AG04449 (cell line): ENCODE results near the gene MARCHF3.

Source experiments
- CTCF ChIA-PET: fragments of 350-600 bp; formaldehyde crosslinking; extraction: SDS; loops from one replicate; lab custom pipeline; 2021; ENCODE audit warnings: antibody characterized with exemption; lab: Yijun Ruan, JAX
- POLR2A ChIA-PET: fragments of 400-600, 350-600 bp; formaldehyde crosslinking; extraction: SDS; loops from one replicate; lab custom pipeline; 2020; ENCODE audit warnings: antibody characterized with exemption, inconsistent platforms; lab: Yijun Ruan, JAX
- DNase-seq: peaks from one replicate; pipeline ENCODE4 v3.0.0-alpha.2; 2010; ENCODE audit warnings: low read depth, low spot score
- H3K4me3 ChIP-seq: 2 replicates; pipeline ENCODE4 v1.5.1; 2011; ENCODE audit warnings: low read depth, mild to moderate bottlenecking, control low read depth, low read length
- TF ChIP-seq, protein P1 (sequence below): IDR thresholded peaks from one replicate; pipeline ENCODE4 v1.5.1; 2011; ENCODE audit warnings: mild to moderate bottlenecking, moderate library complexity, low read length, control low read depth, inconsistent platforms; ENCODE audit not compliant: insufficient read depth; ENCODE audit errors: missing control alignments

Gene MARCHF3

DNA sequence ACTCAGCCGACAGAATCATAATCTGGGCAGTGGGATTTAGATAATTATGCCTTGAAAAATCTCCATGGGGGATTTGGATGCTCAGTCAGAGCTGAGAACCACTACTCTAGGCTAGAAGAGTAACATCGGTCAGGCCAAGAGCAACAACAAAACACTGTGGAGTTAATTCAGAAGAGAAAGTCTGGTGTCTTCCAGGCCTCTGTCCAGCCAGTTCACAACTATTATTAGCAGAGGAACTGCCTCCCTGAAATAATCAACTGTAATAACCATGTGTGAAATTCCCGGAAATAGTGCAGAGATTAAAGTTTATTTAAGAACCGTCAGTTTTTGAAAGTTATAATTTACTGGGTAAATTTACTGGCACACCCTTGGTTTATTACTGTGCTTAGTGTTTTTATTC, 8.2 kb upstream of the MARCHF3 start:
- H3K4me3 ChIP-seq, result no peak overlapping the region
- ChIA-PET CTCF (interaction anchor here (0.7 kb wide), 1 partner anchor 12 kb away, joined by 3 read pairs; no protein-coding TSS in a partner anchor), POLR2A (no interaction called here)
- TF ChIP-seq, protein P1, sequence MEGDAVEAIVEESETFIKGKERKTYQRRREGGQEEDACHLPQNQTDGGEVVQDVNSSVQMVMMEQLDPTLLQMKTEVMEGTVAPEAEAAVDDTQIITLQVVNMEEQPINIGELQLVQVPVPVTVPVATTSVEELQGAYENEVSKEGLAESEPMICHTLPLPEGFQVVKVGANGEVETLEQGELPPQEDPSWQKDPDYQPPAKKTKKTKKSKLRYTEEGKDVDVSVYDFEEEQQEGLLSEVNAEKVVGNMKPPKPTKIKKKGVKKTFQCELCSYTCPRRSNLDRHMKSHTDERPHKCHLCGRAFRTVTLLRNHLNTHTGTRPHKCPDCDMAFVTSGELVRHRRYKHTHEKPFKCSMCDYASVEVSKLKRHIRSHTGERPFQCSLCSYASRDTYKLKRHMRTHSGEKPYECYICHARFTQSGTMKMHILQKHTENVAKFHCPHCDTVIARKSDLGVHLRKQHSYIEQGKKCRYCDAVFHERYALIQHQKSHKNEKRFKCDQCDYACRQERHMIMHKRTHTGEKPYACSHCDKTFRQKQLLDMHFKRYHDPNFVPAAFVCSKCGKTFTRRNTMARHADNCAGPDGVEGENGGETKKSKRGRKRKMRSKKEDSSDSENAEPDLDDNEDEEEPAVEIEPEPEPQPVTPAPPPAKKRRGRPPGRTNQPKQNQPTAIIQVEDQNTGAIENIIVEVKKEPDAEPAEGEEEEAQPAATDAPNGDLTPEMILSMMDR, result no peak
- no peak for DNase-seq

- no peak overlapping the region for H3K4me3 ChIP-seq
- DNase-seq, result no peak
- ChIA-PET POLR2A (no interaction called here), CTCF (interaction anchor here (0.6 to 1.3 kb wide), 3 partner anchors 12 to 230 kb away, joined by 3 read pairs; no protein-coding TSS in a partner anchor)
- TF ChIP-seq, protein P1, result no peak
These were observed 1.5 kb upstream of the MARCHF3 start for GRCh38 chr5:127031863-127032232.

- ChIA-PET POLR2A (no interaction called here), CTCF (interaction anchor here (1.0 to 1.3 kb wide), 5 partner anchors 10 to 194 kb away, joined by 3 to 4 read pairs (median 3); no protein-coding TSS in a partner anchor)
- DNase-seq, result no peak
- TF ChIP-seq, protein P1, result no peak
- peak overlapping the region; percentile 94 for H3K4me3 ChIP-seq
These were observed 947 bp upstream of the MARCHF3 start for GRCh38 chr5:127031147-127031862.

DNA sequence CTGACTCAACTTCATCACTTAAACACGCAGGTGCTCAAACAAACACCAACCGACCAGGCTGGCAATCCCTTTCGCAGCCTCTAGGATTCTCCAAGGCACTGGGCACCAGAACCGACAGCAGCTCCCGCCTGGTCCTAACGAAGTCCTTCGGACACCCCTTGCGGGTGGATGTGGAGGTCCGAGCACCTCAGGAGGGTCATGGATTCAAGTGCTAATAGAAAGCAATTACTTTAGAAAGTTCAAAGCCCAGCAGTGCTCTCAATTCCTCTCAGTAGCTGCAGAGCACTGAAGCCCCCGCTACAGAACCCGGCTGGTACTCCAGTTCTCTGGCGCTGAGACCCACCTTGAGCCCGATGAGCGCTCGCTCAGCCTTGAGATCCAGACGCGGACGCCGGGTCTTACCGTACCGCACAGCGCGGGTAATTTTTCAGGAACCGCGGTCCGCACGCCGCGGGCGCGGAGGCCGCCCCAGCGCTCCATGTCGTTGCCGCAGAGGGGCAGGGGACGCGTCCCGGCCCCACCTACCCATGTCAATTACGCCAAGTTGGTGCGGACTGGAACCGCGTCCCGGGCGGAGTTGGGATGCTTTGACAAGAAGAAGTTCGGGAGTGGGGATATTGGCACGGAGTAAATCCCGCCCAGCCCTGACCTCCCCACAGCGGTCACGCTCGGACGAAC, 638 bp downstream of the MARCHF3 start:
- no peak for DNase-seq
- TF ChIP-seq, protein P1, result peak; percentile 51
- peak overlapping the region; percentile 94 for H3K4me3 ChIP-seq
- ChIA-PET CTCF (interaction anchor here (1.2 to 1.9 kb wide), 6 partner anchors 8 to 192 kb away, joined by 3 to 9 read pairs (median 4); no protein-coding TSS in a partner anchor), POLR2A (no interaction called here)

DNA sequence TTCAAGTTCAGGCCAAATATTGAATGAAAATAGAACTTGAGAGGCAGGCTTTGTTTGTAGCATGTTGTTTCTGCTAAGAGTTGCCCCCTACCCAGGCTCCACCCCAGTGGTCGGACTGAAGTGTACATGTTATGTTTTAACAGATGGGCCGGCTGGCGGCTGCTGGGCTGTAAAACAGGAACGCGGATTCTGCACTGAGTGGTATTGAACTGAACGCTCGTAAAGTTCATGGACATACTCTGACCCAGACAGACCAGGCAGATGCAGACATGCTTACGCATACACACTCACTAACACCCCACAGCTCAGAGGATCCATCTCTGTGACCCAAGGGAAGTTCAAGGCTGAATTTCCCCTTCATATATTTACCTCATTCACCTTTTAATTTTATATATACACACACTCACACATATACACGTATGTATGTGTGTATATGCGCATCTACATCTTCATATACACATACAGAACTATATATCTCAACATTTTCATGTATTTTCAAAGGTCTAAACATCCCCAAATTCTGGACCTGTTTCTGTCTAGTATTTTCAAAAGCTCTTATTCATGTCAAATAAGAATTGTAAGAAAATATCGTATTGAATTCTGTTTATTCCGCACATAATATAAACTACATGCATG, 1.4 kb downstream of the MARCHF3 start:
- DNase-seq, result no peak
- TF ChIP-seq, protein P1, result no peak
- CTCF ChIA-PET, result interaction anchor here (0.8 to 1.9 kb wide), 8 partner anchors 9 to 191 kb away, joined by 3 to 9 read pairs (median 4); no protein-coding TSS in a partner anchor
- peak overlapping the region; percentile 94 for H3K4me3 ChIP-seq
- POLR2A ChIA-PET, result interaction anchor here (0.5 kb wide), 1 partner anchor 115 kb away, joined by 3 read pairs; no protein-coding TSS in a partner anchor
